ENCODE data around the gene FTO.
A peak's percentile ranks its signal among the peaks of the same experiment; 100 is the strongest.

The FTO gene

GRCh38 chr16:53785916-53786315 is 82.0 kb downstream of the FTO start:
- DNase-seq, result no peak

DNA sequence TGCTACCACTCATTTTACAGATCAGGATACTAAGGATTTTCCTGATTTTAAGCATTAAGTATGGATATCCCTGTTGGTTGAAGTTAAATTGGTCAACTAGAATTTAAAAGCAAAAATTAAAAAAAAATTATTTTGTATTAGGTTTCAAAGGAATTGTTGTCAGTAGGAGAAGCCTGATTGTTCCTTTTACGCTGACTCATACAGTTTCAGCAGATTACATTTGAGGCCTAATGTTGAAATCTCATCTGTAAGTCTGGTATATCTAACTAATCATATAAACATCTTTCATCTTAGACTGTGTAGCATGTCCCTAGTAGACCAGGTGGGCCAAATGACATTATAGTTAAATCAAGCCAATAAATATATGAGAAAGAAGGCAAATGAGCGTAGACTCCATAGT is 83.5 kb downstream of the FTO start:
- DNase-seq, result no peak

DNA sequence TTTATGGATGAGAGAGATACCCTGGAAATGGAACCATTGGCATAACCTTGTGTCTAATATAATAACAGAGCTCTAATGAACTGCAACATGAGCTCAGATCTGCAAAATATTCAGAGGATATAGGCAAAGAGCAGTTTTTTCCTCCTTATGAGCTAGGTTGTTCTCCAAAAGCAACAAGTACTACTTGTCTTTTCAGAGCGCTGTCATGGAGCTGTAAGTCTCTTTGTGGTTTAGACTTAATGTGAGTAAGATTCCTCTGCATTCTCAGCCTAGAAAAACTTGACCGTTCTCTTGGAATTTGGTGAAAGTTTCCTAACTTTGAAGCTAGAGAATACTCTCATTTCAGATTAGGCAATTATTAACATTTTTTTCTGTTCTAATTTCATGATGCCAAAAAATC is 85.2 kb downstream of the FTO start:
- DNase-seq, result no peak

GRCh38 chr16:53792161-53792951 is 88.4 kb downstream of the FTO start:
- DNase-seq, result no peak

GRCh38 chr16:53803451-53803850 is 99.5 kb downstream of the FTO start:
- no peak for DNase-seq

- no peak for DNase-seq
These were observed 100.0 kb downstream of the FTO start for GRCh38 chr16:53803998-53804397.

DNA sequence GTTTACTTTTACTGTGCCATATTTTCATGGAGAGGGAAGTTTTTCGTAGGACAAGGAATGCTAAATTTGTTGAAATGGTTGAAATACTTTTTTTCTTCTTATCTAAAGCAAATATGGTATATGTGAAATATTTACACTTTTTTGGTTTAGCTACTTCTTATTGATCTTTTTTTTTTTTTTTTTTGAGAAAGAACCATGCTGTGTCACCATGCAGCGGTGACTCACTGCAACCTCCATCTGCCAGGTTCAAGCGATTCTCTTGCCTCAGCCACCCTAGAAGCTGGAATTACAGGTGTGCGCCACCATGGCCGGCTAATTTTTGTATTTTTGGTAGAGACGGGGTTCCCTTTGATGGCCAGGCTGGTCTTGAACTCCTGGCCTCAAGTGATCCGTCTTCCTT is 100.5 kb downstream of the FTO start:
- no peak for DNase-seq

DNA sequence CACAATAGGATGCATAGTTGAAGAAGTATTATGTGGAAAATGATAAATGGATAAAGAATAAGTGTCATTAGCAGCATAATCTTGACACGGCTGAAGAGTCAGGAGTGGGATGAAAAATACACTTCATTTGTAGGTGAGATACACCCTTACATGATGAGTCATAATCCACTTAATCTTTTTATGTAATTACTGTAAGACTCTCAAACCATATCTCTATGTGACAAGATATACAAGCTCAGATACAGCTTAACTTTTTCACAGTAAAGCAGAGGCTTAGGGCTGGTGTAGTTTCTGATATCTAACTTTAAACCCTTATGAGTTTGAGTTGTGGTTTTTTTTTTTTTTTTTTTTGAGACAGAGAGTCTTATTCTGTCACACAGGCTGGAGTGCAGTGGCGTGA is 101.2 kb downstream of the FTO start:
- no peak for DNase-seq

DNA sequence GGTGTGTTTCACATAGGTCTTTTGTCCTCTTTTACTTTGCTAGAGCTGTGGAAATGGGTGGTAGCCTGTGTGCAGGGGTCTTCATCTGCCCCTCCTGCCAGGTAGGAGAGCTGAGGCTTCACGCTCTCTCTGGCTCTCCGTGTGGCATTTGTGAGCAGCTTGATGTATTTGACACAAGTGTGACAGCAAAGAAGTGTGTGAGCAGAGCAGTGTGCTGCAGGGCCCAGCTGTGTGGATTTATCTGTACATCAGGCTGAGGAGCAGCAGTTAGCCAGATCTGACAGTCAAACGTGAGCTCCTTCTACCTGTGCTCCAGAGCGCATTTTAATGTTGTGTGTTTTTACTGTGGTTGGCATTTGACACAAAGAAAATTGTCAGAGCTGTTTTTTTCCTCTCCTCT is 101.8 kb downstream of the FTO start:
- peak; percentile 18 for DNase-seq

- no peak for DNase-seq
These were observed 105.4 kb downstream of the FTO start for GRCh38 chr16:53809088-53809932.

- DNase-seq, result no peak
These were observed 109.0 kb downstream of the FTO start for GRCh38 chr16:53812914-53813313.

- no peak for DNase-seq
These were observed 110.8 kb downstream of the FTO start for GRCh38 chr16:53814801-53815200.

GRCh38 chr16:53816211-53816836 is 112.4 kb downstream of the FTO start:
- DNase-seq, result no peak

DNA sequence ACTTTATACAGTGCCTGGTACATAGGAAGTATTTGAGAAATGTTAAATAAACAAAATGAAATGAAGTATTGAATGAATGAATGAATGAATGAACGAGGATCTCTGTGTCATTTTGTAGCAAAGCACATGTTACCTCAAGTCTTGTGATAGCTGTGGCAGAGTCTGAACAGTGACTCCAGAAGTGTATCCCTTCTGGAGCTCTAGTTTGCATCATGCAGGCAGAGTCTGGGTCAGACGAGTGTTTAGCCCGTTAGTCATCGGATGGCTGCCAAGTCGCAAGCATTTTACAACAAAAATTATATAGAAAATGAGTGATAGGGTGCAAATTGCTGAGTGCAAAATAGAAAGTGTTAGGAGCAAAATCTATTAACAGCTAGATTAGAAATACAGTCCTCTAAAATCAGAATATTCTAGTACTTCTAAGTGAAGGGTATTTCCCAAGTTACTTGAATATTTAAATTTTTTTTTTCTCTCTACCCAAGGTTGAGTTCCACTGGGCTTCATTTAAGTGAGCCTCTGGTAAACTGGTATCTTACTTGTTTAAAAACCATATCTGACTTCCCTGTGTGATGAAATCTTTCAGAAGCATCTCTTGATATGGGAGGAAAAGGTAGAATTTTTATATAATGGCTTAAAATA is 113.3 kb downstream of the FTO start:
- no peak for DNase-seq

GRCh38 chr16:53817812-53818550 is 114.0 kb downstream of the FTO start:
- no peak for DNase-seq

- no peak for DNase-seq
These were observed 117.5 kb downstream of the FTO start for GRCh38 chr16:53821487-53821886.

DNA sequence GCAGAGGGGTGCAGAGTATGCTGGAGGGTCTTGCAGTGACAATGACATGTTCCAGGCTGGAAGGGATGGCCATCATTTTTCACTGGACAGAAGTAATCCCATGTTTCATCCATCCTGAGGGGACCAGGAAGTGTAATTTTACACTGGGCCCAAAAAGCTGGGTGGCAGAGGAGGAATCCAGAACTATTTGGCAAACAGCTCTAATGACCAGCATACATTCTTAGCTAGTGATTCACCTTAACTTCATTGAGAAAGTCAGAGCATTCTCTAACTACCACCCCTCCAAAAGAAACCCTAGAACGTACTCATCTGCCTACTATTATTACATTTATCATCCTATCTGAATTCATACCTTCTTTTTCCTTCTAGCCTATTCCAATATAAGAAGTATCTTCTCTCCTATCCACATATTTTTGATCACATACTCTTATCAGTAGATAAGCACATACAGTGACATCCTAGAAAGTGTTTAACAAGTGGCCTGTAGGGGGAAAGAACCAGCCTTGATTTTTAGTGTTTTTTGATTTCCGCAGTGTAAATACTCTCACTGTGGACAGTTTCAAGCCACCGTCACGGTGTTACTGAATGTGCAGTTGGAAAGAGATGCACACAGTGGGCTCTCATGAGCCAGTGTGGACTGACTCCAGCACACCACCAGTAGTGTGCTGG is 118.1 kb downstream of the FTO start:
- no peak for DNase-seq

GRCh38 chr16:53822936-53823529 is 119.1 kb downstream of the FTO start:
- DNase-seq, result no peak

DNA sequence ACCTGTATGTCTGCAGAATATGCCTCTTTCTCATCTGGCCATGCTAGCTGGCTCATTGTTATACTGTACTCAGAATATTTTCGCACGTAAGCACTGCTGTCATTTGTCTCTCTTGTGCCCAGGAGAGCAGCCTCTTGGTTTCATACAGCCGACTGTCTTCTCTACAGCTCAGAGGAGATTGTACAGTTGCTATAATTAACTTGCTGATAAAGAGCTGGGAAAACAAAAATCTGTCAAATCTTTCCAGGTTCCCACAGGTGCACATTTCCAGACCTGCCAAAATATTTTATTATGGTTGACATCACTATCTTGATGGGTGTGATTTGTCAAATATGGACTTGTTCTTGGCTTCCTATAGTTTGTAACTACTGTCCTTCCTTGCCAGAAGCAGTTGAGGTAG is 122.7 kb downstream of the FTO start:
- no peak for DNase-seq

DNA sequence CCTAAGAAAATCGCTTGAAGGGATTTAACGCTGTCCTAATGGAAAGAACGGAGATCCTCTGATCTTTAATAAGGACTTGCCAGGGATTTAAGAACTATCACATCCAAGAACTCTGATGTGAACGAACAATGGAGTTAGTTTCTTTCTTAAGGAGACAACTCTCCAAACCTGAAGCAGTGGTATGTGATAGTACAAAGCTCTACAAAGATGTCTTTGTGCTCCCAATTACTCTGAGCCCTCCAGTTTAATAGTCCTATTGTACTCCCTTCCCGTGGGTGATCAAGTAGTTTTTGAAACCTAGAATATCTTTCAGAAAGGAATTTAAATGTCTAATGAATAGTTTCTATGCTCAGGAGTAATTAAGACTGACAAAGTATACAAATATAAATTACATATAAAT is 123.8 kb downstream of the FTO start:
- DNase-seq, result peak; percentile 11

GRCh38 chr16:53829186-53829747 is 125.3 kb downstream of the FTO start:
- no peak for DNase-seq
